C4-2B (cell line): ENCODE data around the gene CYB561.
A peak's percentile ranks its signal among the peaks of the same experiment; 100 is the strongest.

Experiments
- H3K27ac ChIP-seq: fragments of 450-650 bp; 2 replicates; pipeline ENCODE4 v1.5.1; 2017
- ZFX ChIP-seq: fragments of 450-650 bp; IDR thresholded peaks from 2 replicates; pipeline ENCODE4 v1.6.1; 2017
- TF ChIP-seq, protein P1 (sequence below): fragments of 450-650 bp; conservative IDR thresholded peaks from 2 replicates; pipeline ENCODE4 v1.5.1; 2017; ENCODE audit warnings: mild to moderate bottlenecking

Gene CYB561

DNA sequence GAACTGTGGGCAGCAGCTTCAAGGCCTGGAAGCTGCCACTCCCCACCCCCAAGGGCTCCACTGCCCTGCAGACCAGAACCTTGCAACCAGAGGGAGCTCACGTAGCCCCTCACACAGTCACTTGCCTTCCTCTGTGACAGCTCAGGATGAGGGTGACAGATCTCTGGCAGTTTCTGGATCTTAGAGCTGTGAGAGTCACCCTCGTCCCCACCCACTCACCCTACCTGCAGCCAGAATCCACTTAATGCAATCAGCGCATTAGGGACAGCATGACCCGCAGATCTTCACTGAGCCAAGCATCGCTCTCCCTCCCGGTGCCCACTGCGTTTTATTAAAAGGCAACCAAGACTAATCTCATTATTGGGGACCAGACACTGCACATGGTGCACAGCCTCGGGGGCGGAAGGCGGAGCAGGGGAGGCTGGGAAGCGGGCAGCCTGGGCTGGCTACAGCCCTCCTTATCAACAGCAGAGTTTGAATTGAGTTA lies 3.5 kb downstream of the CYB561 start:
- TF ChIP-seq, protein P1, sequence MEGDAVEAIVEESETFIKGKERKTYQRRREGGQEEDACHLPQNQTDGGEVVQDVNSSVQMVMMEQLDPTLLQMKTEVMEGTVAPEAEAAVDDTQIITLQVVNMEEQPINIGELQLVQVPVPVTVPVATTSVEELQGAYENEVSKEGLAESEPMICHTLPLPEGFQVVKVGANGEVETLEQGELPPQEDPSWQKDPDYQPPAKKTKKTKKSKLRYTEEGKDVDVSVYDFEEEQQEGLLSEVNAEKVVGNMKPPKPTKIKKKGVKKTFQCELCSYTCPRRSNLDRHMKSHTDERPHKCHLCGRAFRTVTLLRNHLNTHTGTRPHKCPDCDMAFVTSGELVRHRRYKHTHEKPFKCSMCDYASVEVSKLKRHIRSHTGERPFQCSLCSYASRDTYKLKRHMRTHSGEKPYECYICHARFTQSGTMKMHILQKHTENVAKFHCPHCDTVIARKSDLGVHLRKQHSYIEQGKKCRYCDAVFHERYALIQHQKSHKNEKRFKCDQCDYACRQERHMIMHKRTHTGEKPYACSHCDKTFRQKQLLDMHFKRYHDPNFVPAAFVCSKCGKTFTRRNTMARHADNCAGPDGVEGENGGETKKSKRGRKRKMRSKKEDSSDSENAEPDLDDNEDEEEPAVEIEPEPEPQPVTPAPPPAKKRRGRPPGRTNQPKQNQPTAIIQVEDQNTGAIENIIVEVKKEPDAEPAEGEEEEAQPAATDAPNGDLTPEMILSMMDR: no peak

DNA sequence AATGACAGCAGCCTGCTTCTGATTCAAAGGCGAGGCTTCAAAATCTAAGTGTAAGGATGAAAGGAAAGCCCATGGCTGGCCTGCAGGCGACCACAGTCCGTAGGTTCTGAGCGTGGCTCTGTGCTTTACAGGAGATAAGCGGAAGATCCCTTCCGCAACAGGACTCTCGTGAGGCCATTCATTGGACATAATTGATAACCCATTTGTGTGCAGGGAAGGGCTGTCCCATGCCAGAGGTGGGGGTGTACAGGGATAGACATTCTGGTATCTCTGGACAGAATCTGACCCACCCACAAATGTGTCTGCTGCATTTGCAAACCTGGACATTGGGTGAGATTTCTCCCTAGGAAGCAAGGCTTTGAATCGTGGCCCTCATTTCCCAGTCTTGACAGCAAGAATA lies 4.0 kb downstream of the CYB561 start:
- H3K27ac ChIP-seq: peak overlapping the region; percentile 9; the same call in 1 of the 2 replicates
- TF ChIP-seq, protein P1: no peak
- no peak for TF ChIP-seq ZFX

More for the DNA sequence above, 3.5 kb downstream of the CYB561 start:
- peak overlapping the region; percentile 9; the same call in 1 of the 2 replicates for H3K27ac ChIP-seq

DNA sequence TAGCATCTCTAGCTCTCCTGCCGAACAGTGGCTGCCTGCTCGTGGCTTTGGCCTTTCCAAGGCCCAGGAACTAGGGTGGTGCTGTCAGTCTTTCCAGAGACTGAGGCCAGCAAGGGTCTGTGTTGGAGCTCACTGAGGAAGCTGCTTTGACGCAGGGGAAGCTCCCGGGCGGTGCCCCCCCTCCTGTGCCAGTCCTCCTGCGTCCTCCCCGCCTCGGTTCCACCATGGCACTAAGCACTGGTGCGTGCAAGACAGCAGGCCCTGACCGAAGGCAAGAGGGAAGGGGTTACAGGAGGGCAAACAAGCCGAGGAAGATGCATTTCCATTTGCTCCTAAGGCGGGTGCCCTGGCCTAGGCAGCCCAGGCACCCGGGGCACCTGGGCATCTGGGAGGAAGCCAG lies 4.5 kb downstream of the CYB561 start:
- no peak overlapping the region; the same call in 1 of the 2 replicates for H3K27ac ChIP-seq
- no peak for TF ChIP-seq ZFX
- TF ChIP-seq, protein P1: no peak

DNA sequence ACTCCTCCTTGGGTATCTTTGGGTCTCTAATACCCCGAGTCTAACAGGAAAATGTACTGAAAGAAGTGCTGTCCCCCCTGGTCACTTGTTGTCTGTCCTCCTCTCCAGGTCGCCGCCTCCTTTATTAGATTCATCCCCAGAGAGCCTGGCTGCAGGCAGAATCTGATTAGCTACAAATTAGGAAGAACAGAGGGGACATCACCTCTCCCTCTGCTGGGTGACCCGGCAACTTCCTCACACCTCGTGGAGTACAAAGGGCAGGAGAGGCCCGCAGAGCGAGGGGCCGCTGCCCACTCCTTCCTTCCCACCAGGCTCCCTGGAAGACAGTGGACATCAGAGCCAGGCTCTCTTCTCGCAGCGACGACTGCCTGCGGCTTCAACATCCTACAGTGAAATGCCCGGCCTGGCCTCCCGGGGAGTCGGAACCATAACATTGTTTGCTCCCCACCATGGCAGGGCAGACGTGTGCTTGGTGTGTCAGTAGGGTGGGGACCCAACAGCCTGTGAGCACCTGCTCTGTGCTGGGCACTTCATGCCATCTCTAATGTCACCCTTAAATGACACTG lies 5.3 kb downstream of the CYB561 start:
- peak overlapping the region; percentile 12; the same call in 1 of the 2 replicates for H3K27ac ChIP-seq
- TF ChIP-seq, protein P1: no peak
- TF ChIP-seq ZFX: no peak

DNA sequence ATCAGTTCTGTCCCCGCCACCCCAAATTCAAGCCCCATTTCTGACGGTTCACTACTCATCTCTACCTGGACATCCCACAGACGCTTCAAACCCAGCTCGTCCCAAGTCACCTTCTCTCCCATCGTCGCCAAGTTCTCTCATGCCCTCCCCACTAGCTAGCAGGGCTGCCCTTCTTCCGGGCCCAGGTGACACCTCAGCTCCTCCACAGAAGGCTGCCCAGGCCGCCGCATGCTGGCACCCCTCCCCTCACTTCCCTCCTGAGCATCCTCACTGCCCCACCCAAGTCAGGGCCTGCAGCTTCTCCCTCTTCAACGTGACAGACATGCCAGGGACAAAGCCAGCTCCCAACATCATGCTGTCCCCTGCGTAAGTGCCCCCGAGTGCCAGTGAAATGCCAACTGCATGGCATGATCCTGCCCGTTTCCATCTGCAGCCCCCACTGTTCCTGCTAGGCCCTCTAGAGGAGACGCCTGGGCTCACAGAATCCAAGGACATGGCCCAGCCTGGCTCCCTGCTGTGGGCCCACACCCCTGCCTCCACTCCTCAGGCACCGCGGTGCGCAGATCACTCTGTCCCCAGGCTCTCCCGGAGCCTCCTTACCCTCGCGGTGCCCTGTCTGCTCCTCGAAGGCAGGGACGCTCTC lies 5.9 kb downstream of the CYB561 start:
- TF ChIP-seq ZFX: no peak
- TF ChIP-seq, protein P1: no peak

DNA sequence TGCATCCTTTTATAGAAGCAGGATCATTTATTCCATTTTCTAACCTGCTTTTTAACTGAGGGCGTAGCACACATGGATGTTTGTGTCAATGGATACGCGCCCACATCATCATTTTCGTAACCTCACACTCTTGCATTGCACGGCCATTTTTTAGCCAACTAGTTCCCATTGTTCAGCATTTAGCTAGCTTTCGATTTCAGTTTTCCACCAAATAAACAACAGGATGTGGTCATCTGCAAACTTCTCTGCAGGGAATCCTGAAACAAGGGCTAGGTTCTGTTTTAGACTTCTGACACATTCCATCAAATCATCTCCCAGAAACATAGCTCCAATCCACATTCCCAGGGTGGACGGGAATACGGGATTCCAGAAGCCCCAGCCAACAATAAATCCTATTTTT lies 6.4 kb downstream of the CYB561 start:
- H3K27ac ChIP-seq: no peak overlapping the region

More for the DNA sequence above, 5.9 kb downstream of the CYB561 start:
- peak overlapping the region; percentile 12; the same call in 1 of the 2 replicates for H3K27ac ChIP-seq

More for the DNA sequence above, 6.4 kb downstream of the CYB561 start:
- TF ChIP-seq ZFX: no peak
- TF ChIP-seq, protein P1: no peak
